ENCODE measurements around the gene RPL27A.

The RPL27A gene

DNA sequence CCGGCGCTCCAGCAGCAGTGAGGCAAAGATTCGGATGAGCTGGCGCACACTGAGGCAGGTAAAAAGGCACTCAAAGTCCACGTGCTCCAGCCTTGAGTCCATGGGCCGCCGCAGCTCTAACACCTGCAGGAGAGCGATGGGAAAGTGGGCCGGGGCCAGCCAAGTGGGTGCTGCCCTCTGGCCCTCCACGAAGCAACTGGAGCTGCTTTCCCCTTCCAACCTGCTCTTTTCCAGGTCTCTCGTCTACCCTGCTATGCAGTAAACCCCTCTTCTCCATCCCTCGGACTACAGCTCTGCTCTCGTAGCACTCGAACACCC is 20.0 kb downstream of the RPL27A start:
- no peak for DNase-seq

DNA sequence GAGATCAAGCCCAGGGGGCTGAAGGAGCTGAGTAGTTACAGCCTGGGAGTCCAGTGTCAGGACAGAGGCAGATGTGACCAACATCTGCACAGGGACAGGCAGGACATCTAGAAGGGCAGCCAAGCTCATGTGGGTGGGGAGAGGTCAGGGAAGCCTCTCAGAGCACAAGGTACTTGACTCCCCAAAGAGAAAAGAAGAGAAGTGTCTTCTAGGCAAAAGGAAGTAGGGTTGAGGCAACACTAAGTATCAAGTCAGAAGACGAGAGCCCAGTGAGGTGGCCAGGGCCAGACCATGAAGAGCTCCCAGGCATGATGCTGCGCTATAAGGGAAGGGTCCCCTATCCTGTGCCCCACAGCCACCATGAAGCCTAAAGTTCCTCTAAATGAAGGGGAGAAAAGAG is 21.5 kb downstream of the RPL27A start:
- DNase-seq = no peak

DNA sequence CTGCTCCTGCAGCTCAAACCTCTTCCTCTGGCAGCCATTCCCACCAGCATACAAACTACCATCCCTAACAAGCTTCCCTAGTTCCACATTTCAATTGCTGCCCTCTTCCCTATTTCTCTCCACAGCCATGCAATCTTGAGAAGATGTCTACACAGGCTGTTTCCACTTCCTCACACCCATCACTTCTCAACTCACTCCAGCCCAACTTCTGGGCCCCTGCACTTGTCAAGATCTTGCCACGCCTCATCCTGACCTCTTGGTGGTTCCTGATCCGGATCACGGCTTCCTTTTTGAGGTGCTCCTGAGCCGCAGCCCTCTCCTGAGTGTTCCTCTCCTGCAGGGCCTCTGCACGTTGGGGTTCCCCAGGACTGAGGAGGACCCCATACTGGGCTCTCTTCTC is 22.6 kb downstream of the RPL27A start:
- DNase-seq = peak; percentile 44 to 63 (median 57)

DNA sequence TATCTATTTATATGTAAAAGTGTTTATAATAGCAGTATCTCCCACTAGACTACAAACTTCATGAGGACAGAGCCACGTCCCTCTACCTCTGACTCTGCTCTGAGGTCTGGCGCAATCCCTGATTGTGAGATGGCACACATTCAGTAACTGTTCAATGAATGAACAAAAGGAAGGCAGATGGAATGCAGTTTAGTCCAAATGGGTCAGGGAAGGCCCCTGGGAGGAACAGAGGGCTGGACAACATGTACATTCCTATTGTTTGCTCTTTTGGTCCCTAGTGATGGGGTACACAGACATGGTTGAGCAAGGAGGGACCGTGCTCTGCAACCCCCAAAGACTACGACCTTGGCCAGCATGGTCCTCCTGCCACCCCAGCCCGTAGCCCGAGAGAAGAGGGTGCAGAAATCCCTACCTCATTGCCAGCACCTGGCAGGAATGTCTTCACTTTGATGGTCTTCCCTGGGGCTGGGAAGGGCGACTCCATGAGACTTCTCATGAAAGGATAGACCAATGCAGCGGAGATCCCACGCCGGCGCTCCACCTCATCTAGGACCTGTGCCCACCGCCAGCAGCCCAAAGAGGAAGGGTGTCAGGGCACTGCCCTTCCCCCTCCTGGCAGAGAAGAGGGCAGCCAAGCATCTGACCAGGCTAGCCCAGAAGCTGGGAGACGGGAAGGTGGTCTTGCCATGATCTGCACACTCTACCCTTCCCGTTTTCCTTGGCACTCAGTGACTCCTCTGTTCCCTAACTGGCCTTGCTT is 24.3 kb downstream of the RPL27A start:
- no peak for DNase-seq

GRCh38 chr11:8707541-8708191 is 25.1 kb downstream of the RPL27A start:
- DNase-seq = no peak

GRCh38 chr11:8709002-8709672 is 26.5 kb downstream of the RPL27A start:
- no peak for DNase-seq

- DNase-seq = no peak
Observed at GRCh38 chr11:8709777-8710176, 27.2 kb downstream of the RPL27A start.

GRCh38 chr11:8711895-8712442 is 29.4 kb downstream of the RPL27A start:
- DNase-seq = no peak

GRCh38 chr11:8712506-8712905 is 29.9 kb downstream of the RPL27A start:
- no peak for DNase-seq

- DNase-seq = no peak
Observed at GRCh38 chr11:8713760-8714454, 31.3 kb downstream of the RPL27A start.

DNA sequence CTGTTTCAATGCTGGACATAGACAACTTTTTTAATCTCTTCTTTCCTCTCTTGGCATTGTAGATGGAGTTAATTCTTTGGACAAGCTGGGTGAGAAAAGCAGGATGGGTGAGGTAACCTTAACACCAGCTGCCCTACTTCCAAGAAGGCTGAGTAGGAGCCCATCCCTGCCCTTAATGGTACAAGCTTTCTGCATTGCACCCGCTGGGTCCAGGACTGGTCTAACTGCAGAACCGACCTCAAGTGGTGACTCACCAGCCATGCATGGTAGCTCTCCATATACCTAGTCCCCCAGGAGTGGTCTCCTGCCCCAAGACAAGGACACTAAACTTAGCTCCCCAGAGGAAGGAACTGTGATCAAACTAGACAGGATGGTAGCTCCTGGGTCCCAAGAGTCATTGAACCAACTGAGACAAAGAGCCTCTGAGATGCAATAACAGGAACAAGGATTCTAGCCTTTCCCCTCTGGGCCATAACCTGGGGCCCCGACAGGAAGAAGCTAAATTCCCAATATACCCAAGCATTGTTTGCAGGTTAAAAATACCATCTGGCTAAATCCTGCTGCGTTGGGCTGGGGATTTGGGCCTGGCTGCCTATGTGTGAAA is 32.1 kb downstream of the RPL27A start:
- no peak for DNase-seq

- DNase-seq = peak; percentile 64 to 72 (median 72)
Observed at GRCh38 chr11:8715501-8715900, 32.9 kb downstream of the RPL27A start.

GRCh38 chr11:8717544-8717875 is 34.9 kb downstream of the RPL27A start:
- peak; percentile 33 to 44 (median 35) for DNase-seq

- peak; percentile 56 to 68 (median 65) for DNase-seq
Observed at GRCh38 chr11:8717876-8718753, 35.5 kb downstream of the RPL27A start.

GRCh38 chr11:8719211-8719649 is 36.6 kb downstream of the RPL27A start:
- DNase-seq = peak; percentile 28 to 40 (median 29)

GRCh38 chr11:8719721-8720120 is 37.1 kb downstream of the RPL27A start:
- DNase-seq = no peak

- no peak for DNase-seq
Observed at GRCh38 chr11:8720352-8720751, 37.8 kb downstream of the RPL27A start.

DNA sequence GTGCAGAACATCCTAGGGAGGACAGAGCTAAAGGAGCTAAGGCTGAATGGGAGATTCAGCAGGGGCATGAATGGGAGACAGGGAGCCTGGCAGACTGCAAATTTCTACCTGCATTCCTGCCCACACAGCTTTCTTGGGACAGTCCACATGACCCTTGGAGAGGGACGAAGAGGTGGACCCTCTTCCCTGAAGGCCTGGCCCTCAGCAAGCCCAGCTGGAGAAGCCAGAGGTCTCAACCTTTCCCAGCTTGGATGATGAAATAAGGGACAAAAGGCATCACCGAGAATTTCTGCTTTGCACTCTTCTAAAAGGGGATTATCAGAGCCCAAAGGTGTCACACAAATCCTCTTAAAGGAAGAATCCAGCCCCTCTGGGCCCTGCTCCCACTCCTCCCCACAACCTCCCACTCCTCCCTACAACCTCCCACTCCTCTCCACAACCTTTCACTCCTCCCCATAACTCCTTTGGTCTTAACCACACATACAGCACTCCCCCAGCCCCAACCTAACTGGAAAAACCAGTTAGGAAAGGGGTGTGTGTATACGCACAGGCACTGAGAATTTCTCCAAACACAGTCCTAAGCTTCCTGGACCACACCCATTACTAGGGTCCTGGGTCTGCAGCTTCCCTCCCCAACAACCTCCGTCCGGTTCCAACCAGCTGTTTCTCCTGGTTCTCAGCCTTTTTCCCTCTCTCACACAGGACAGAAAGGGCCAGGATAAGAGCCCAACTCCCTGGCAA is 38.4 kb downstream of the RPL27A start:
- DNase-seq = no peak

GRCh38 chr11:8721609-8722500 is 39.3 kb downstream of the RPL27A start:
- no peak for DNase-seq

DNA sequence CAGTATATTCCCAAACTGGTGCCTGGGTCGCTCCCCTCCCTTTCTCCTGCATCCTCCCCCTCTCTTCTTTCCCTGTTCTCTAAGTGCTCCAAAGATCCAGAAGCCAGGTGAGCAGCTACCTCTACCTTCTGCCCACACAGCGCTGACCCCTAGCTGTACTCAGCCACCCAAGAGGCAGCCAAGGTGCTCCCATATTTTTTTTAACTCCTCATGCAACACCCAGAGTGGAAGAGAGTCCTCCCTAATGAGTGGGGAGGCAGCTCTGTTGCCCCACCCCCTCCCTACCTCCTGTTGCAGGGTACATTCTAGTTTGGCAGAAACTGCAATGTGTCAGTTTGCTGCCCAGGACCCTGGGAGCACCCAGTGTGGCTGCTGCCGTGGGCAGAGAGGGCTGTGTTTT is 40.2 kb downstream of the RPL27A start:
- no peak for DNase-seq
